NCI-H1694 treated with DMSO at 0.1 percent for 48 hours (cell line): ENCODE results near the gene SATL1.
"Not testable (repeated sequence)": the region's sequence is repeated elsewhere in the genome, so short reads cannot be mapped to it uniquely, and the experiment has no call there.

Experiments
- DNase-seq: peaks from one replicate; lab custom pipeline; 2025; lab: John Stamatoyannopoulos, UW

Gene SATL1, protein sequence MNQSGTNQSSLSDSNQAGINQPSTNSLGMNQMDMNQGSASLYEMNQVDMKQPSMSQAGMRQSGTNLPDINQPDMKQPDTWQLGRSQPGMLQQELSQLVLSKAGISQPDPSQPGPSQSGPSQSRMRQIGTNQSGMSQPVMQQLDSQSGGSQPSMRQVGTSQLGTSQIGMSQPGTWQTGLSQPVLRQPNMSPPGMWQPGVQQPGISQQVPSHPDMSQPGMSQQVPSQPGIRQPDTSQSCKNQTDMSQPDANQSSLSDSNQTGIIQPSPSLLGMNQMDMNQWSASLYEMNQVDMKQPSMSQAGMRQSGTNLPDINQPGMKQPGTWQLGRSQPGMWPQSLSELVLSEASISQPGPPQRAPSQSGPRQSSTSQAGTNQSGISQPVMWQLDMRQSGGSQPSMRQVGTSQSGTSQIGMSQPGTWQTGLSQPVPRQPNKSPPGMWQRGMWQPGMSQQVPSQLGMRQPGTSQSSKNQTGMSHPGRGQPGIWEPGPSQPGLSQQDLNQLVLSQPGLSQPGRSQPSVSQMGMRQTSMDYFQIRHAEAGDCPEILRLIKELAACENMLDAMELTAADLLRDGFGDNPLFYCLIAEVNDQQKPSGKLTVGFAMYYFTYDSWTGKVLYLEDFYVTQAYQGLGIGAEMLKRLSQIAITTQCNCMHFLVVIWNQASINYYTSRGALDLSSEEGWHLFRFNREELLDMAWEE

DNA sequence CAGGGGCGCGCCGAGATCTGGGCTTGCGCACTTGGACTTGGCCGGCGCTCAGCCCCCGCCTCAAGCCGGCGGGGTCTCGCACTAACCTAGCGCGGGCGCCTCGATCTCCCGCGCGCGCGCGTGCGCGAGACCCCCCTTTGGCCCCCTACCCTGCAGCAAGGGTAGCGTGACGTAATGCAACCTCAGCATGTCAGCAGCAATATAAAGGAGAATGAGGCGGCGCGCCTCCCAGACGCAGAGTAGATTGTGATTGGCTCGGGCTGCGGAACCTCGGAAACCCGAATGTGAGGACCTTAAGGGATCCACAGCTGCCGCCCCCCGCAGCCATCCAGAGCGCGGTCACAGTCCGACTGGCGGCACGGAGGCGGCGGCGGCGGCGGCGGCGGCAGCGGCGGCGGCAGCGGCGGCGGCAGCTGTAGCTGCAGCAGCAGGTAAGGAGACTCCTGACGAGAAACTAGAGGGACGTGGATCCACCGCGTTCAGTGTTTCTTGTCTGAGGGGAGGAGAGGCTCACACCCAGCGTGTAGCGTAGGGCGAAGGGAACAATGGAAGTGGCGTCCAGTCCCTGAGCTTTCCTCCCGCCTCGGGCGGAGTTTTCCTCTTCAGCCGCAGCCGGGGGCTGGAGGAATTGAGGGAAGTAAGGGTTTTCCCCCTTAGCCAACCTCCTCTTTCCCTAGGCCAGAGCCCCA lies at the start of gene SATL1, which contains the start of gene ZNF711:
TSS of gene SATL1 (minus strand) at position 19 of the 689 bp plus-strand sequence. CDS start 134,811 bp downstream, outside the sequence.
TSS of gene ZNF711 (plus strand) at position 231 of the 689 bp plus-strand sequence. CDS start 3,582 bp downstream, outside the sequence.
- peak; percentile 89 for DNase-seq

DNA sequence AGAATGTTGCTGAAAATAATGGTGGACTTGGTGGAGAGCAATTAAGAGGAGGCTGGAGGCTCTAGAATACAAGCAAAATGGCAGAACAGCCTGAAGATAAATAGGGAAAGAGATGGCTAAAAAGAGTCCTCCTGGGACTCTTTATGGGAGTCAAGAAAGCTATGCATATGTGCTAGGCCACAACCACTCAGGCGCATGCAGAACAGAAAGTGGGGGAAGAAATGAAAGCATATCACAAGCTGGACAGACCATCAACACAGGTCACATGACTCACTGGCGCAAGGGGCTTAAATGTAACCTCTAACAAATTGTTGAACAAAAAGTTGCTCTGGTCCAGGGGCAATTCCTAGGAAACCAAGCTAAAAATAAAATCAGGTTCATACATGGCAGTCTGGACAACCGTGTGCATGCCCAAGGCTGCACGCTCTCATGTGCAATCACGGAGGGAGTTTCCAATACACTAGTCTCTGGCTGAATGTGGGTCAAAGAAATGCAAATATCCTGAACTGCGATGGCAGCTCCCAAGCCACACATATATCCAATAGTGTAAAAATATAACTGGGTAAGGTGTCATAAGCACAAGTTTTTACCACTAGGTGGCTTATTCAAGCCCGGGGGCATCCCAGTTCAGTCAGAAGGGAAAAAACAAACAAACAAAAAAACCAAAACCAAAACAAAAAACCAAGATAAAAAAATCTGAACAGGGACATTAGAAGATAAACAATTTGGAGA lies 45.6 kb upstream of the SATL1 start:
- no peak for DNase-seq

GRCh38 chrX:85285286-85285685 lies 41.7 kb upstream of the SATL1 start:
- not testable (repeated sequence) for DNase-seq

DNA sequence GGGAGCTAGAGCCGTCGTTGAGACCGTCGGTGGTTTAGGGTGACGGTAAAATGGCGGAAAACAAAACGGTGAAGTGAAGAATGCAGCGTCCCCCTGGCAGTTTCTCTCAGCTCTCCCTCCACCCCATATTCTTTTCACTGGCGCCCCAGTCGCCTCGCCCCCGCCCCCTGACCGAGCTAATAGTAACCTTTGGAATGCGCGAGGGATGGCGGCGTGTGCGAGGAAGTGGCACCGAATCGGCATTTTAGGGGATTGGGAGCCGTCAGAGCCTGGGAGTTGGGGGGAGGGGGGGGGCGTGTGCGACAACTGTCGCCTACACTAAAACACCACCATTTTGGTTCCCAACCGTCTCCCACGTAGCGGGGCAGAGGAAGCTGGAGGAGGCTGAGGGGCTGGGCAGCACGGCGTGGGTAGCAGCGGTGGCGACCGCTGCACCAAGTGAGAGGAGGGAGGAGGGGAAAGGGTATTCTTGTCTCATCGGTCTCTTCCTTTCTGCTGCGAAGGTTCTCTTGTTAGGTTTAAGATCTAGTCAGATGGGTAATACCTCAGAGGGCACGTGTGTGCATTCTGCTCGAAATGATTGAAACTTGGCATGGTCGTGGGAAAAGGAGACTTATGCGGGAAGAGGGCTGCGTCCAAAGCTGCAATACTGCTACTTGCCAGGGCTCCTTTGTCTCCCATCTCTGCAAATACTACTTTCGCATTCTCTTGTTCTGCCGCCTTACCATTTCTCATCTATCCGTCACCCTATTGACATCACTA lies 1.1 kb upstream of the SATL1 start:
- peak; percentile 29 for DNase-seq

GRCh38 chrX:85243155-85243554 lies 424 bp downstream of the SATL1 start:
- DNase-seq = no peak

DNA sequence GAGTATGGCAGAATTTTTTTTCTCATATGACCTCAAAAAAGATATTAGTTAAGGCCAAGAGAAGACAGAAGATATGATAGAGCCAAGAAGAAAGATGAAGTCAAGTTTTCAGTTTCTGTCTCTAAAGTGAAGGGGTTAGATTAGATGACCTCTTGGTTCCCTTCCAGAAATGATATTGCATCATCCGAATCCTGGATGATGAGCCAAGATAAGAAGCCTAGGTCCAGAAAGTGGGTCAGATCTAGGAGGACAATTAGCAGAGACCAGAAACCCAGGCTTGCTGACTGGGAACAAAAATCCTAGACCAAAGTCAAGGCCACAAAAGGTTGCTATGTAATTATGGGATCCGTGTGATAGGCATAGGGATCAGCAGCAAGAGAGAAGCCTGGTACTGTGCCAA lies 20.2 kb downstream of the SATL1 start:
- DNase-seq = no peak

- DNase-seq = no peak
Observed at GRCh38 chrX:85221361-85221760, 22.2 kb downstream of the SATL1 start.

- no peak for DNase-seq
Observed at GRCh38 chrX:85215946-85216345, 27.6 kb downstream of the SATL1 start.

DNA sequence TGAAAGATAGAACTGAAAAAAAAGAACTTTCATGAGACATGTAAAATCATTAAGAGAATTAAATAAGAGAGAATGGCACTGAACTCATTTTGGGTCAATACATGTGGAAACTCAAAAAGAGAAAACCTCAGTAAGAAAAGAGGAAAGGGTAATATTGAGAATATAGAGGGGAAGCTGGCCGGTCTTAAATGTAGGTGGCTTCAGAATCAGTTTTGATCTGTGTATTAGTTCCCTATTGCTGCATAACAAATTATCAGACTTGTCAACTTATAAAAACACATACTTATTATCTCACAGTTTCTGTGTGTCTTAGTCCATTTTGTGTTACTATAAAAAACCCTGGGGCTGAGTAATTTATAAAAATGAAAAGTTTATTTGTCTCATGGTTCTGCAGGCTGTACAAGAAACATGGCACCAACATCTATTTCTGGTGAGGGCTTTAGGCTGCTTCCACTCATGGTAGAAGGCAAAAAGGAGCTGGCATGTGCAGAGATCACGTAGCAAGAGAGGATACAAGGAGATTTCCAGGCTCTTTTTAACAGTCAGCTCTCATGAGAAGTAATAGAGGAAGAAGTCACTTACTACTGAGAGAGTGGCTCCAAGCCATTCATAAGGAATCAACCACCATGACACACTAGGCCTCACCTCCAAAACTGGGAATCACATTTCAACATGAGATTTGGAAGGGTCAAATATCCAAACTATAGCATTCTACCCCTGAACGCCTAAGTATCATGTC lies 29.6 kb downstream of the SATL1 start:
- DNase-seq = no peak

GRCh38 chrX:85203461-85203970 lies 40.1 kb downstream of the SATL1 start:
- DNase-seq = no peak

DNA sequence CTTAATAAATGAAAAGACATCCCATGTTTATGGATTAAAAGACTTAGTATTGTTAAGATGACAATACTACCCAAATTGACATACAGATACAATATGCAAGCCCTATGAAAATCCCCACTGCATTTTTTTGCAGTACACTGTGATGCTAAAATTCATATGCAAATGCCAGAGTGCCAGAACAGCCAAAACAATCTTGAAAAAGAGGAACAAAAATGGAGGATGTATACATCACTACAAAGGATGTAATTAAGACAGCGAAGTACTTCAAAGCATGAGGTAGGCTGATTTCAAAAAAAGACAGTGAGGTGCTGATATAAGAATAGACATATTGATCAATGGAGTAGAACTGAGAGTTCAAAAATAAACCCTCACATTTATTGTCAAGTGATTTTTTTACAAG lies 47.3 kb downstream of the SATL1 start:
- no peak for DNase-seq

DNA sequence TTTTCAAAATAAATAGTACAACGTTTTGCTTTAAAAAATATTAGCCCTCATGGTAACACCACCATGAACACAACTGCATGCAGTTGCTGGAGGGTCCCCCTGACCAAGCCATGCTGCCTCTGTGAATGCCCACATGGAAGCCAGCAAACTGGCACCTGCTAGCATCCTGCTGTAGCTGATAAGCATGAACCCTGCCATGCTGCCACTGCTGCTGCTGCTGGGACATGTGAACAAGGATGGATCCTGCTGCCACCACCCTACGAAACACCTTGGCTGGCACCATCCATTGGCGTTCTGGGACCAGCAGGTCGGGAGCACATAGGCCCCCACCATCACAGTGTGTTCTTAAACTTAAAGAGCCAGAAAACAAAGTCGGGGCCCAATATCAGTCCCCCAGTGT lies 83.9 kb downstream of the SATL1 start:
- no peak for DNase-seq

- DNase-seq = no peak
Observed at GRCh38 chrX:85140964-85141363, 102.6 kb downstream of the SATL1 start.

DNA sequence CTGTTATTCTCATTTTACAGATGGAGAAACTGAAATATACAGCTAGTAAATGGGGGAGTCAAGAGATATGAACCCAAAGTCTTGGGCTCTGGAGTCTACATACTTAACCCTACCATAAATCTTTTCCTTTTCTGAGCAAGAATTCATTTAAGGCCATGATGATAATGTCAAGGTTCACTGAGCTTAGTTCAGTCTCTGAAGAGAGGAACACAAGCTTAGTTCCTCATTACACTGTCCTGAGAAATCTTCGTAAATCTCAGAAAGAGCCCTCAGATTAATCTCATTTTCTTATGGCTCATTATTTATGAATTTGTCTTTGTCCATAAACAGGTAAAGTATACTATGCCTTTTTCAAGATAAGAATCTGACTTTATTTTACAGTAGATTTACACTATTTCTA lies 104.2 kb downstream of the SATL1 start:
- no peak for DNase-seq

- DNase-seq = no peak
Observed at GRCh38 chrX:85136409-85136808, 107.2 kb downstream of the SATL1 start.

DNA sequence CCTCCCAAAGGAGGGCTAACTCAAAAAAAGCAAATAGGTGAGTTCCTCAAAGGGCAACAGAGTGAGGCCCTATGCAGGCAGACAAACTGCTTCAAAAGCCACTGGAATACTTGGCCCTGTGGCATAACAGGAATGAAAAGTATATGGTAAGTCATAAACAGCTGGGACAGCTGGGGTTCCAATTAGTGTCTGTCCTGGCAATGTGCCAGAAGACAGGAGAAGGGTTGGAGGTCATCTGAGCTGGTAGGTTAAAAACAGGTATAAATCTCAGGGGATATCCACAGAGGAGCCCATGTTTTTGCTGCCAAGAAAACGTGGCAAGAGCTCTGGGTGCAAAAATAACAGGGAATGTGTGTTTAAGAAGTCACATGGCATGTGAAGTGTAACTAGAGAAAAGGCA lies 128.3 kb downstream of the SATL1 start:
- DNase-seq = no peak

DNA sequence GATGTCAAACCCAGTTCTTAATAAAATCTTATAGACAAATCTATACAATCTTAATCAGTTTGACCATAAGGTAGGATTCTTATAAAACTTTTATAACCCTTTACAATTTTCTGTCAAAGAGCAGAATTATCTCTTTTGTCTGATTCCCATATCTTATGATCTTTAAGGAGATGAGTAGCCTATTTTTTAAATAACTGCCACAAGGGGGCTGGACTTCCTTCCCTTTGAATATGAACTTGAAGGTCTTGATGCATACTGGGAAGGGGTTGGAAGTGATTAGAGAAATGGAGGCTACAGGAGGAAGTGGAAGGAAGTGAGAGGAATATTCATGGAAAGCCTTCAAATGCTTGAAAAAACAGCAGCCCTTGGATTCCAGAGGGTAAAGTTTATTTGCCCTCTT lies 128.8 kb downstream of the SATL1 start:
- no peak for DNase-seq

GRCh38 chrX:85114171-85114570 lies 129.4 kb downstream of the SATL1 start:
- no peak for DNase-seq

DNA sequence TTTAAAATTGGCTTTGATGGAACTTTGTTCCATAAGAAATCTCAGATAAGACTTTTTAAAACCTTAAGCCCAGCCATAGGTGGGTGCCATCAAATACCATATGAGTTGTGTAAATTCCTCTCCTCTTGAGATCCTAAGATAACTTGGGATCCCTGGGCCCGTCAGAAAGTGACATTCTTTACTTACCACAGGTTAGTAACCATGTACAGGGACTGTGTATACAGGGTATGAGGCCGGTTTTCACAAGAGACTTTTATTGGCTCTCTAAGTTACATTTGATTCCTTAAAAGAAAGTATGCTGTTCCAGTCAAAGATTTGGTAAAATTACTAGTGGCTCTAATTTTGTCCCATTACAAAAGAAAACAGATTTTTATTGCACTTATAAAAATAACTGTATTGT lies 129.8 kb downstream of the SATL1 start:
- no peak for DNase-seq

DNA sequence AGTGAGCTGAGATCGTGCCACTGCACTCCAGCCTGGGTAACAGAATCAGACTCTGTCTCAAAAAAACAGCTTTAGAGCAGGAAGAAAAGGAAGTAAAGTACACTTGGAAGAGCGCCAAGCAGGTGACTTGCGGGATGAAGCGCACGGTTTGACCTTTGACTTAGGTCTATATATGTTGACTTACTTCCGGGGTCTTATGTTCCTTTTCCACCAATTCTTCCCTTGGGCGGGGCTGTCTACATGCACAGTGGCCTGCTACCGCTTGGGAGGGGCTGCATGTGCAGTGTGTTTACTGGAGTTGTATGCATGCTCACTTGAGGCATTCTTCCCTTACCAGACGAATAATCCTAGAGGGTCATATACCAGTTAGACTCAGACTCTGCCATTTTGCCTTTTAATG lies 131.3 kb downstream of the SATL1 start:
- no peak for DNase-seq
